CD4-positive, alpha-beta memory T cell (primary cell): ENCODE results near the gene NOP14. TPM values are rescaled to one million over a fixed set of nuclear protein-coding genes. Genes with fewer than 3 reads are reported as not detected.
"Not testable (repeated sequence)": the region's sequence is repeated elsewhere in the genome, so short reads cannot be mapped to it uniquely, and the experiment has no call there.

Experiments
- CTCF ChIA-PET: fragments of 350-600 bp; sonication (Branson Sonifier 250); formaldehyde crosslinking; loops from one replicate; lab custom pipeline; 2021; ENCODE audit warnings: inconsistent platforms; ENCODE audit not compliant: partially characterized antibody; lab: Charles Lee
- POLR2A ChIA-PET: fragments of 350-600 bp; sonication (Branson Sonifier 250); formaldehyde crosslinking; loops from one replicate; lab custom pipeline; 2021; ENCODE audit not compliant: partially characterized antibody; lab: Charles Lee
- DNase-seq, 5 donors: peaks; one replicate each; pipeline versions ENCODE4 v3.0.0 to v3.0.0-alpha.2; 2020 to 2022; ENCODE audit warnings: mixed read lengths in 1 of 5
- H3K27ac ChIP-seq: one replicate; pipeline ENCODE4 v1.7.0; 2013; ENCODE audit warnings: low read depth, low read length
- H3K27me3 ChIP-seq: 2 replicates; pipeline ENCODE4 v1.7.0; 2013; ENCODE audit warnings: mild to moderate bottlenecking, low read length, moderate library complexity; ENCODE audit not compliant: insufficient read depth
- H3K36me3 ChIP-seq: 2 replicates; pipeline ENCODE4 v1.7.0; 2013; ENCODE audit warnings: mild to moderate bottlenecking, low read length, moderate library complexity; ENCODE audit not compliant: insufficient read depth
- H3K4me1 ChIP-seq: 2 replicates; pipeline ENCODE4 v1.7.0; 2013; ENCODE audit warnings: mild to moderate bottlenecking, low read length, moderate library complexity; ENCODE audit not compliant: insufficient read depth
- H3K4me3 ChIP-seq, 2 donors: one replicate each; pipeline ENCODE4 v1.7.0; 2013; ENCODE audit warnings: low read length in 2 of 2, mild to moderate bottlenecking in 1 of 2
- H3K9me3 ChIP-seq, 2 donors: one replicate each; pipeline ENCODE4 v1.7.0; 2013; ENCODE audit warnings: low read length in 2 of 2, control low read depth in 1 of 2; ENCODE audit not compliant: control insufficient read depth in 1 of 2
- H3K27ac Mint-ChIP-seq, 7 donors: one replicate each; pipeline ENCODE4 v1.8.0; 2020 to 2021; ENCODE audit warnings: mixed read lengths in 7 of 7, mild to moderate bottlenecking in 6 of 7, inconsistent platforms in 3 of 7, moderate library complexity in 3 of 7
- H3K27me3 Mint-ChIP-seq, 2 donors: one replicate each; pipeline ENCODE4 v1.8.0; 2020 to 2021; ENCODE audit warnings: mixed read lengths in 2 of 2
- H3K36me3 Mint-ChIP-seq, 2 donors: one replicate each; pipeline ENCODE4 v1.8.0; 2020 to 2021; ENCODE audit warnings: mixed read lengths in 2 of 2, inconsistent platforms in 1 of 2, mild to moderate bottlenecking in 1 of 2
- H3K4me1 Mint-ChIP-seq, 4 donors: one replicate each; pipeline ENCODE4 v1.8.0; 2020 to 2021; ENCODE audit warnings: mixed read lengths in 4 of 4, mild to moderate bottlenecking in 1 of 4
- H3K4me3 Mint-ChIP-seq, 8 donors: one replicate each; pipeline ENCODE4 v1.8.0; 2020 to 2021; ENCODE audit warnings: mixed read lengths in 8 of 8, mild to moderate bottlenecking in 7 of 8, moderate library complexity in 6 of 8, inconsistent platforms in 3 of 8
- H3K9me3 Mint-ChIP-seq, 8 donors: one replicate each; pipeline ENCODE4 v1.8.0; 2020 to 2021; ENCODE audit warnings: mixed read lengths in 8 of 8, mild to moderate bottlenecking in 5 of 8, inconsistent platforms in 3 of 8, moderate library complexity in 1 of 8
- intact Hi-C: fragments of 100-400 bp; cut with micrococcal nuclease; formaldehyde crosslinking; loops from one replicate; pipeline ENCODE4 v1.15.1; 2023
- polyA plus RNA-seq, 2 donors: library from polyadenylated mRNA; unstranded; fragments of 300-500 nt; fragmentation: Illumina TruSeq; gene quantifications; one replicate each; pipeline ENCODE4 v1.2.3, GENCODE V29; 2021
- total RNA-seq, 2 experiments: library from RNA; stranded (reverse); gene quantifications; one replicate each; pipeline ENCODE4 v1.2.3, GENCODE V29; 2021

The NOP14 gene
- total and polyA plus RNA-seq, 4 experiments from 2014 or later = 2.6 to 41.4 (median 38.4) TPM

- no peaks in the 10 kb centered on the region for H3K27me3 ChIP-seq
- H3K36me3 Mint-ChIP-seq = no peaks in the 10 kb centered on the region
- DNase-seq = no peak
- POLR2A ChIA-PET = no interaction called here
- H3K4me3 ChIP-seq = no peak overlapping the region
- no peaks in the 10 kb centered on the region for H3K4me1 Mint-ChIP-seq
- CTCF ChIA-PET = interaction anchor here (2.2 kb wide), 1 partner anchor 18 kb away, joined by 8 read pairs; no protein-coding TSS in a partner anchor
- no peaks in the 10 kb centered on the region for H3K9me3 Mint-ChIP-seq
- peaks cover 2% of the 10 kb centered on the region in 2 donors for H3K27me3 Mint-ChIP-seq
- no peak overlapping the region for H3K27ac ChIP-seq
- no peaks in the 10 kb centered on the region for H3K9me3 ChIP-seq
- H3K4me1 ChIP-seq = no peaks in the 10 kb centered on the region
- H3K36me3 ChIP-seq = no peaks in the 10 kb centered on the region
- peak overlapping the region in 1 of 7 donors; percentile 59 for H3K27ac Mint-ChIP-seq
- intact Hi-C loops = no loop called here
- no peak overlapping the region for H3K4me3 Mint-ChIP-seq
Measured at GRCh38 chr4:2995546-2996265, 32.5 kb upstream of the NOP14 start.

DNA sequence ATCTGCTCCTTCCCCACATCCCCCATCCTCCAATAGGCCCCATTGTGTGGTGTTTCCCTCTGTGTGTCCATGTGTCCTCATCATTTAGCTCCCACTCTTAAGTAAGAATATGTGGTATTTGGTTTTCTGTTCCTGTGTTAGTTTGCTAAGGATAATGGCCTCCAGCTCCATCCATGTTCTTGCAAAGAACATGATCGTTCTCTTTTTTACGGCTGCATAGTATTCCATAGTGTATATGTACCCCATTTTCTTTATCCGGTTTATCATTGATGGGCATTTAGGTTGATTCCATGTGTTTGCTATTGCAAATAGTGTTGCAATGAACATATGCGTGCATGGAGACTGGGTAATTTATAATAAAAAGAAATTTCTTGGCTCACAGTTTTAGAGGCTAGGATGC is 31.7 kb upstream of the NOP14 start:
- POLR2A ChIA-PET = no interaction called here
- H3K4me3 Mint-ChIP-seq = no peak overlapping the region
- intact Hi-C loops = no loop called here
- no peaks in the 10 kb centered on the region for H3K27me3 ChIP-seq
- H3K4me3 ChIP-seq = no peak overlapping the region
- H3K9me3 ChIP-seq = no peaks in the 10 kb centered on the region
- DNase-seq = no peak
- H3K27me3 Mint-ChIP-seq = peaks cover 2% of the 10 kb centered on the region in 2 donors
- no peaks in the 10 kb centered on the region for H3K36me3 ChIP-seq
- no peaks in the 10 kb centered on the region for H3K4me1 Mint-ChIP-seq
- H3K27ac ChIP-seq = no peak overlapping the region
- no peaks in the 10 kb centered on the region for H3K9me3 Mint-ChIP-seq
- CTCF ChIA-PET = interaction anchor here (2.2 kb wide), 1 partner anchor 17 kb away, joined by 8 read pairs; no protein-coding TSS in a partner anchor
- H3K27ac Mint-ChIP-seq = no peak overlapping the region
- H3K4me1 ChIP-seq = no peaks in the 10 kb centered on the region
- H3K36me3 Mint-ChIP-seq = no peaks in the 10 kb centered on the region

GRCh38 chr4:2991243-2991642 is 28.0 kb upstream of the NOP14 start:
- Mint-ChIP-seq H3K27ac (no peak overlapping the region), H3K4me3 (no peak overlapping the region), H3K27me3 (peaks cover 2 to 7% of the 10 kb centered on the region in 2 donors), H3K4me1 (no peaks in the 10 kb centered on the region), H3K9me3 (peaks cover 0 to 4% (median 0%) of the 10 kb centered on the region in 8 donors), H3K36me3 (no peaks in the 10 kb centered on the region)
- Histone ChIP-seq H3K4me1 (no peaks in the 10 kb centered on the region), H3K27ac (no peak overlapping the region), H3K27me3 (no peaks in the 10 kb centered on the region), H3K9me3 (no peaks in the 10 kb centered on the region), H3K36me3 (no peaks in the 10 kb centered on the region), H3K4me3 (no peak overlapping the region)
- ChIA-PET CTCF (interaction anchor here (2.5 kb wide), 1 partner anchor 12 kb away, joined by 23 read pairs; no protein-coding TSS in a partner anchor), POLR2A (no interaction called here)
- DNase-seq = no peak
- intact Hi-C loops = no loop called here

GRCh38 chr4:2983715-2984114 is 20.5 kb upstream of the NOP14 start:
- H3K36me3 Mint-ChIP-seq, H3K27ac ChIP-seq, DNase-seq, H3K27me3 ChIP-seq, H3K4me1 ChIP-seq, CTCF ChIA-PET, H3K4me1 Mint-ChIP-seq, H3K36me3 ChIP-seq, H3K9me3 ChIP-seq, H3K27ac Mint-ChIP-seq, H3K4me3 Mint-ChIP-seq, POLR2A ChIA-PET, H3K4me3 ChIP-seq, H3K27me3 Mint-ChIP-seq, intact Hi-C loops: not testable (repeated sequence)
- H3K9me3 Mint-ChIP-seq = peaks cover 0 to 13% (median 3%) of the 10 kb centered on the region in 8 donors

DNA sequence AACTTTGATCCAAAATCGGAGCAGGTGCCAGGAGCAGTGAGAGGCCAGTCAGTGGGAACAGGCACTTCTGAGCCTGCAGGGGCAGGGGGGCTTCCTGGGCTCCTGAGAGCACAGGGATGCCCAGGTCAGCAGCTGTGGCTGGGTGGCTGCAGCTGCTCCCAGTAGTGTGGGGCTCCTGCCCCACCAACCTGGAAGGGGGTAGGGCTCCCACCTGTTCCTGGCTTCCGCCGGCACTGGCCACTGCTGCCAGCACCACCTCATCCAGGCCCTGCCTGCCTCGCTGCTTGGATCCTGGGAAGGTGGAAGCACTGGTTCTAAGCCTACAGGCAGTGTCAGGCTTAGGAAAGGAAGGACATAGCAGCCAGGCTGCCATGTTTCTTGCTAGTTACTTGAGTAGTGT is 18.8 kb upstream of the NOP14 start:
- peaks cover 0 to 5% of the 10 kb centered on the region in 2 donors for H3K9me3 ChIP-seq
- no peak for DNase-seq
- CTCF ChIA-PET = interaction anchor here (4.9 kb wide), 1 partner anchor 11 kb away, joined by 23 read pairs; no protein-coding TSS in a partner anchor
- no peaks in the 10 kb centered on the region for H3K36me3 ChIP-seq
- no peak overlapping the region for H3K27ac ChIP-seq
- no peaks in the 10 kb centered on the region for H3K4me1 ChIP-seq
- peaks cover 0 to 4% (median 2%) of the 10 kb centered on the region in 4 donors for H3K4me1 Mint-ChIP-seq
- no peak overlapping the region for H3K4me3 ChIP-seq
- peaks cover 0 to 13% (median 2%) of the 10 kb centered on the region in 8 donors for H3K9me3 Mint-ChIP-seq
- H3K4me3 Mint-ChIP-seq = no peak overlapping the region
- H3K27me3 ChIP-seq = no peaks in the 10 kb centered on the region
- H3K27ac Mint-ChIP-seq = no peak overlapping the region
- intact Hi-C loops = no loop called here
- POLR2A ChIA-PET = no interaction called here
- H3K36me3 Mint-ChIP-seq = no peaks in the 10 kb centered on the region
- peaks cover 2% of the 10 kb centered on the region in 2 donors for H3K27me3 Mint-ChIP-seq

- Histone ChIP-seq H3K4me1 (no peaks in the 10 kb centered on the region), H3K4me3 (no peak overlapping the region), H3K9me3 (peaks cover 0 to 5% of the 10 kb centered on the region in 2 donors), H3K27ac (no peak overlapping the region), H3K36me3 (no peaks in the 10 kb centered on the region), H3K27me3 (no peaks in the 10 kb centered on the region)
- ChIA-PET CTCF (interaction anchor here (0.9 to 4.9 kb wide), 3 partner anchors 11 to 51 kb away, joined by 3 to 23 read pairs (median 3); no protein-coding TSS in a partner anchor), POLR2A (no interaction called here)
- Mint-ChIP-seq H3K4me3 (no peak overlapping the region), H3K27me3 (peaks cover 2% of the 10 kb centered on the region in 2 donors), H3K9me3 (peaks cover 0 to 13% (median 2%) of the 10 kb centered on the region in 8 donors), H3K27ac (no peak overlapping the region), H3K4me1 (peaks cover 0 to 4% (median 2%) of the 10 kb centered on the region in 4 donors), H3K36me3 (no peaks in the 10 kb centered on the region)
- intact Hi-C loops = no loop called here
- DNase-seq = no peak
Measured at GRCh38 chr4:2981256-2981819, 18.1 kb upstream of the NOP14 start.
